Kidney (tissue), 14 donors: ENCODE data around the gene RGS7BP. TPM values are rescaled to one million over a fixed set of nuclear protein-coding genes. Genes with fewer than 3 reads are reported as not detected.

ENCODE experiments used
- DNase-seq, 5 donors: peaks; one replicate each; pipeline ENCODE4 v3.0.0-alpha.2; 2013 to 2020
- FAIRE-seq: peaks from 2 replicates; lab custom pipeline; 2012; peaks lifted over from hg19 to GRCh38; lab: Jason Lieb, UNC
- H3K27ac ChIP-seq, 2 donors: one replicate each; pipeline ENCODE4 v1.7.0; 2013; ENCODE audit warnings: low read depth in 2 of 2, low read length in 2 of 2, inconsistent platforms in 1 of 2
- H3K27me3 ChIP-seq: one replicate; pipeline ENCODE4 v1.7.1; 2013; ENCODE audit warnings: low read length, inconsistent platforms; ENCODE audit not compliant: control insufficient read depth, insufficient read depth
- H3K36me3 ChIP-seq, 3 donors: one replicate each; pipeline versions ENCODE4 v1.7.0 to v1.7.1; 2013; ENCODE audit warnings: low read length in 3 of 3, control low read depth in 1 of 3, inconsistent platforms in 1 of 3; ENCODE audit not compliant: insufficient read depth in 3 of 3, control insufficient read depth in 2 of 3
- H3K4me1 ChIP-seq, 3 donors: one replicate each; pipeline versions ENCODE4 v1.7.0 to v1.7.1; 2013; ENCODE audit warnings: low read length in 3 of 3, inconsistent platforms in 1 of 3, low read depth in 1 of 3; ENCODE audit not compliant: control insufficient read depth in 2 of 3, insufficient read depth in 2 of 3
- H3K4me3 ChIP-seq, 3 donors: one replicate each; pipeline versions ENCODE4 v1.7.0 to v1.8.1; 2013; ENCODE audit warnings: low read length in 3 of 3, control low read depth in 1 of 3, inconsistent platforms in 1 of 3
- H3K9ac ChIP-seq, 3 donors: one replicate each; pipeline versions ENCODE4 v1.7.0 to v1.7.1; 2013; ENCODE audit warnings: low read length in 3 of 3, control low read depth in 1 of 3, inconsistent platforms in 1 of 3
- H3K9me3 ChIP-seq, 3 donors: one replicate each; pipeline versions ENCODE4 v1.7.0 to v1.7.1; 2013; ENCODE audit warnings: low read length in 3 of 3, control low read depth in 1 of 3, inconsistent platforms in 1 of 3; ENCODE audit not compliant: control insufficient read depth in 2 of 3, insufficient read depth in 1 of 3
- CTCF ChIP-seq: IDR thresholded peaks from 3 replicates; pipeline ENCODE4 v1.5.1; 2012; ENCODE audit warnings: mild to moderate bottlenecking, moderate library complexity, borderline replicate concordance; ENCODE audit not compliant: insufficient read depth; ENCODE audit errors: extremely low read depth
- intact Hi-C: fragments of 100-400 bp; cut with DNase I; formaldehyde crosslinking; loops from one replicate; pipeline ENCODE4 v1.11.1; 2022
- polyA plus RNA-seq: library from polyadenylated mRNA; stranded (reverse); fragments of 350-450 nt; fragmentation: Illumina TruSeq; extraction: RNeasy Lipid Tissue Mini Kit (QIAGEN cat#74804); gene quantifications from one replicate; pipeline ENCODE4 v1.2.3, GENCODE V29; 2014; ENCODE audit warnings: low read depth, low replicate concordance; ENCODE audit not compliant: insufficient read depth
- total RNA-seq: library from RNA; stranded (reverse); fragmentation: NEBNext Ultra II Directional; extraction: Animal tissue kit (Norgen Biotek cat#: 25700); gene quantifications from one replicate; pipeline ENCODE4 v1.2.1, GENCODE V29; 2021
- donor health status: control.
- donor health status: control.
- donor health status: control.
- donor health status: control.
- donor health status: control.
- donor health status: DM: yes; HTN: yes; CAD: no.
- donor health status: Normal renal cell carcinoma (clear cell type).

Gene RGS7BP
- total and polyA plus RNA-seq, 2 donors from 2014 or later = 0.39 to 10.7 TPM

GRCh38 chr5:64462391-64462790, 43.4 kb upstream of the RGS7BP start:
- H3K27me3 ChIP-seq = no peaks in the 10 kb centered on the region
- H3K36me3 ChIP-seq = no peaks in the 10 kb centered on the region
- FAIRE-seq (no peak), DNase-seq (peak in 1 of 5 donors; percentile 1)
- H3K9ac ChIP-seq = no peak overlapping the region
- H3K27ac ChIP-seq = no peak overlapping the region
- H3K9me3 ChIP-seq = peaks cover 0 to 9% (median 2%) of the 10 kb centered on the region in 3 donors
- intact Hi-C loops = no loop called here
- no peak for TF ChIP-seq CTCF
- no peaks in the 10 kb centered on the region for H3K4me1 ChIP-seq
- no peak overlapping the region for H3K4me3 ChIP-seq

GRCh38 chr5:64486163-64486562, 19.7 kb upstream of the RGS7BP start:
- FAIRE-seq (no peak), DNase-seq (no peak)
- Histone ChIP-seq H3K27ac (no peak overlapping the region), H3K27me3 (no peaks in the 10 kb centered on the region), H3K4me3 (no peak overlapping the region), H3K4me1 (no peaks in the 10 kb centered on the region), H3K9ac (no peak overlapping the region), H3K9me3 (no peaks in the 10 kb centered on the region), H3K36me3 (no peaks in the 10 kb centered on the region)
- no peak for TF ChIP-seq CTCF
- intact Hi-C loops = no loop called here

GRCh38 chr5:64487283-64487682, 18.5 kb upstream of the RGS7BP start:
- DNase-seq (no peak), FAIRE-seq (no peak)
- Histone ChIP-seq H3K4me1 (no peaks in the 10 kb centered on the region), H3K27ac (no peak overlapping the region), H3K9me3 (no peaks in the 10 kb centered on the region), H3K36me3 (no peaks in the 10 kb centered on the region), H3K9ac (no peak overlapping the region), H3K4me3 (no peak overlapping the region), H3K27me3 (no peaks in the 10 kb centered on the region)
- TF ChIP-seq CTCF = no peak
- intact Hi-C loops = no loop called here

- no peak overlapping the region for H3K9ac ChIP-seq
Observed at GRCh38 chr5:64489857-64490256, 16.0 kb upstream of the RGS7BP start.

More at GRCh38 chr5:64489857-64490256, 16.0 kb upstream of the RGS7BP start:
- intact Hi-C loops = no loop called here
- Histone ChIP-seq H3K4me1 (no peaks in the 10 kb centered on the region), H3K9me3 (no peaks in the 10 kb centered on the region), H3K27ac (no peak overlapping the region), H3K36me3 (no peaks in the 10 kb centered on the region), H3K27me3 (no peaks in the 10 kb centered on the region), H3K4me3 (no peak overlapping the region)
- DNase-seq (peak in 1 of 5 donors; percentile 43), FAIRE-seq (no peak)
- TF ChIP-seq CTCF = no peak
